Mesendoderm (in vitro differentiated cells): ENCODE data around the gene SLC35F3.
"Not testable (repeated sequence)": the region's sequence is repeated elsewhere in the genome, so short reads cannot be mapped to it uniquely, and the experiment has no call there.

Source experiments
- DNase-seq: peaks from one replicate; pipeline ENCODE4 v3.0.0; 2013
- H2AK5ac ChIP-seq: 2 replicates; pipeline ENCODE4 v1.6.1; 2013; ENCODE audit warnings: low read length, inconsistent platforms
- H2BK120ac ChIP-seq: 2 replicates; pipeline ENCODE4 v1.6.1; 2013; ENCODE audit warnings: low read depth, mild to moderate bottlenecking, low read length, moderate library complexity, mixed read lengths
- H2BK15ac ChIP-seq: replicated peaks from 2 replicates; pipeline ENCODE4 v1.6.1; 2013; ENCODE audit warnings: low read depth, mild to moderate bottlenecking, moderate library complexity
- H2BK5ac ChIP-seq: 2 replicates; pipeline ENCODE4 v1.6.1; 2013; ENCODE audit warnings: low read length, inconsistent platforms
- H3K18ac ChIP-seq: 2 replicates; pipeline ENCODE4 v1.6.1; 2013; ENCODE audit warnings: mild to moderate bottlenecking, low read length, mixed read lengths
- H3K23ac ChIP-seq: one replicate; pipeline ENCODE4 v1.6.1; 2013; ENCODE audit warnings: low read length
- H3K27ac ChIP-seq: 2 replicates; pipeline ENCODE4 v1.5.1; 2013; ENCODE audit warnings: low read depth, mild to moderate bottlenecking, inconsistent platforms, low read length, moderate library complexity
- H3K27me3 ChIP-seq: 2 replicates; pipeline ENCODE4 v1.6.1; 2013; ENCODE audit warnings: low read length, control low read depth, mild to moderate bottlenecking, inconsistent platforms; ENCODE audit not compliant: insufficient read depth, poor library complexity
- H3K36me3 ChIP-seq: 2 replicates; pipeline ENCODE4 v1.6.1; 2013; ENCODE audit warnings: low read length, inconsistent platforms; ENCODE audit not compliant: control insufficient read depth, insufficient read depth
- H3K4ac ChIP-seq: one replicate; pipeline ENCODE4 v1.6.1; 2013; ENCODE audit warnings: low read depth, mild to moderate bottlenecking, low read length, moderate library complexity
- H3K4me1 ChIP-seq: 2 replicates; pipeline ENCODE4 v1.6.1; 2013; ENCODE audit warnings: low read depth, low read length, inconsistent platforms; ENCODE audit not compliant: control insufficient read depth
- H3K4me2 ChIP-seq: 2 replicates; pipeline ENCODE4 v1.6.1; 2013; ENCODE audit warnings: low read length
- H3K4me3 ChIP-seq: 2 replicates; pipeline ENCODE4 v1.5.1; 2013; ENCODE audit warnings: mild to moderate bottlenecking, low read length
- H3K56ac ChIP-seq: one replicate; pipeline ENCODE4 v1.6.1; 2013; ENCODE audit warnings: low read length
- H3K79me1 ChIP-seq: 2 replicates; pipeline ENCODE4 v1.6.1; 2013; ENCODE audit warnings: low read length, inconsistent platforms
- H3K79me2 ChIP-seq: 2 replicates; pipeline ENCODE4 v1.6.1; 2013; ENCODE audit warnings: mild to moderate bottlenecking, low read length; ENCODE audit not compliant: control insufficient read depth, insufficient read depth
- H3K9ac ChIP-seq: 2 replicates; pipeline ENCODE4 v1.6.1; 2013; ENCODE audit warnings: low read length, inconsistent platforms
- H4K5ac ChIP-seq: one replicate; pipeline ENCODE4 v1.6.1; 2013; ENCODE audit warnings: low read length
- H4K8ac ChIP-seq: one replicate; pipeline ENCODE4 v1.6.1; 2013; ENCODE audit warnings: low read depth, mild to moderate bottlenecking, control low read depth, low read length, moderate library complexity
- whole genome bisulfite sequencing: extraction: QIAGEN DNeasy Blood & Tissue Kit; methylation state at CpG from one replicate; pipeline ENCODE4 v1.1.7; 2013; ENCODE audit warnings: low lambda C conversion rate, missing lambda C conversion rate; ENCODE audit not compliant: insufficient coverage; ENCODE audit errors: extremely low coverage; 5-methylcytosine and 5-hydroxymethylcytosine counted together

SLC35F3 gene

DNA sequence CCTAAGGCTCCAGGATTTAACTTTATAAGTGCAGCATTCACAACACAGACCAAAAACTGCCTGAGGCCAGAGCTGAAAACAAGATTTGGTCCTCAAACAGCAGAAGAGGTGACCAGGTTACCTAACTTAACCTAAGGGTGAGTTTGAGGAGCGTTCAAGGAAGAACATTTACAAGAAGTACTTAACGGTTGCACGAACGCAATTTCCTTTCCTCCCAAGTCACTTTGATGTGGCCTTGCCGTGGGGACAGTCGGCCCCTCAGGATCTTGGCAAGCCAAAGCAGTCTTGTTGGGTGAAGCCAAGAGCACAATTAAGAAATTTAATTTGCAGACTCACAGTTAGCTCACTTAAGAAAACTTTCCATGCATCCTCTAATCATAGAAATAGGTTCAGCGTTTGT, 266.1 kb downstream of the SLC35F3 start:
- Histone ChIP-seq H4K8ac (no peak overlapping the region), H3K4me1 (no peaks in the 10 kb centered on the region)

DNA sequence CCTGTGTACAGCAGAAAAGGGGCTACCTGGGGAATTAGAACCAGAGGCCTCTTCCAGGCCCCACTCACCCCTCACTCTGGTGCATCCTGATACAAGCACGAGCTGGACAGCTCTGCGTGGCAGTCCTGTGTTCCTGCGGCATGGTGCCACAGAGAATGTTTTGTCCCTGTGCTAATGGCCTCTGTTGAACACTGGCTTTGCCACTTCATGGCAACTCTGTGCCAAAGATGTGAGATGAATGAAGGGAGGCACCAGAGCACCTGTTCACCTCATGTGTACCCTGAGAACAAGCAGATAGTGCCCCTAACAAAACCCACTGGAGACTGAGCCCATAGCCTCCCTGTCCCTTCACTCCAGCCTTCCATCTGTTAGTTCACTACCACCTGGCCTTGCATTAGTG, 269.5 kb downstream of the SLC35F3 start:
- Histone ChIP-seq H3K4me2 (no peak overlapping the region), H4K8ac (no peak overlapping the region), H3K27ac (no peak overlapping the region), H3K9ac (no peak overlapping the region), H3K4me3 (no peak overlapping the region), H3K4me1 (no peaks in the 10 kb centered on the region), H2BK5ac (no peak overlapping the region), H3K79me2 (no peaks in the 10 kb centered on the region), H2AK5ac (no peak overlapping the region), H2BK15ac (no peak overlapping the region), H3K56ac (no peak overlapping the region), H4K5ac (no peak overlapping the region), H3K79me1 (no peaks in the 10 kb centered on the region), H3K4ac (no peak overlapping the region), H2BK120ac (no peak overlapping the region), H3K36me3 (no peaks in the 10 kb centered on the region), H3K23ac (no peak overlapping the region), H3K27me3 (no peaks in the 10 kb centered on the region), H3K18ac (no peak overlapping the region)
- no CpG with 5 or more reads among the region's 3 CpGs for WGBS
- DNase-seq: no peak

More for the DNA sequence above, 266.1 kb downstream of the SLC35F3 start:
- Histone ChIP-seq H3K79me2 (no peaks in the 10 kb centered on the region), H2BK120ac (no peak overlapping the region), H3K18ac (no peak overlapping the region), H3K27me3 (no peaks in the 10 kb centered on the region), H2AK5ac (no peak overlapping the region), H3K27ac (no peak overlapping the region), H3K56ac (no peak overlapping the region), H4K5ac (no peak overlapping the region), H3K23ac (no peak overlapping the region), H3K4ac (no peak overlapping the region), H3K36me3 (no peaks in the 10 kb centered on the region), H3K79me1 (no peaks in the 10 kb centered on the region), H3K4me2 (no peak overlapping the region), H3K4me3 (no peak overlapping the region), H2BK15ac (no peak overlapping the region), H2BK5ac (no peak overlapping the region), H3K9ac (no peak overlapping the region)
- WGBS: no CpG with 5 or more reads among the region's 7 CpGs
- no peak for DNase-seq

DNA sequence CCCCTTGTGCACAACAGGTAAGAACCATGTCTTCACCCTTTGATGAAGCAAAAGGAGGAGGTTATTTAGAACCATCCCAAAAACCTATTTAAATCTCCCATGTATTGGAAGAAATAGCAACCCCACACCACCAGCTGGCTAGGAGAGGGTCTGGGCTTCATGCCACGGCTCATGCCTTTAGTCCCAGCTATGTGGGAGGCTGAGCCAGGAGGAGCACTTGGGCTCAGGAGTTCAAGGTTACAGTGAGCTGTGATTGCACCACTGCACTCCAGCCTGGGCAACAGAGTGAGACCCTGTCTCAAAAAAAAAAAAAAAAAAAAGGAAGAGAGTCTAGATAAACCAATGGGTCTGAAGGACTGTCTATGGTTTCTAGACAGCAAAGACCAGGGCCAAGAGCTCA, 270.9 kb downstream of the SLC35F3 start:
- Histone ChIP-seq H2BK120ac (no peak overlapping the region), H3K36me3 (no peaks in the 10 kb centered on the region), H2BK15ac (no peak overlapping the region), H3K9ac (no peak overlapping the region), H3K56ac (no peak overlapping the region), H2BK5ac (no peak overlapping the region), H3K27ac (no peak overlapping the region), H3K79me1 (no peaks in the 10 kb centered on the region), H3K4me3 (no peak overlapping the region), H4K5ac (no peak overlapping the region), H3K4me2 (no peak overlapping the region), H3K23ac (no peak overlapping the region), H3K27me3 (no peaks in the 10 kb centered on the region), H3K4ac (no peak overlapping the region), H3K4me1 (no peaks in the 10 kb centered on the region), H4K8ac (no peak overlapping the region), H3K79me2 (no peaks in the 10 kb centered on the region), H3K18ac (no peak overlapping the region), H2AK5ac (no peak overlapping the region)
- WGBS: no CpG with 5 or more reads among the region's 1 CpG
- DNase-seq: no peak

DNA sequence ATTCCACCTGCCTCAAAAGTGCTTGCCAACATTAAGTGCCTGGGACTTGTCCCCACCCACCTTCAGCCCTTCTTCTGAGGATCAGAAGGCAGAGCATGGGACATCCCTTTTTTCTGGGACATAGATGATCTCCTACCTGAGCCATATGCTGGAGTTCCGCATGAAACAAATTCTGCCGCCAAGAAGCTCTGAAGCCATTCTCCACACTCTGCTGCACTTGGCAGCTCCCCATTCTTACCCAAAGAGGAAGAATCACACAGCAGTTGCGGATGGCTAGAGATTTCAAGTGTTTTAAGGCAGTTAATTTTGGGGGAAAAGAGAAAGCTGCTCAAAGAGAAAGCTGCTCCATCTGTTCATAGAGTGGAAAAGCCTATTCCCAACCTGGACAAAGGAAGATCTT, 271.5 kb downstream of the SLC35F3 start:
- no peak overlapping the region for H3K56ac ChIP-seq
- H3K27me3 ChIP-seq: no peaks in the 10 kb centered on the region
- no peak overlapping the region for H3K18ac ChIP-seq
- no peaks in the 10 kb centered on the region for H3K36me3 ChIP-seq
- H3K4me2 ChIP-seq: no peak overlapping the region
- WGBS: no CpG with 5 or more reads among the region's 3 CpGs
- no peak overlapping the region for H2BK15ac ChIP-seq
- no peak overlapping the region for H3K27ac ChIP-seq
- H4K5ac ChIP-seq: no peak overlapping the region
- no peak for DNase-seq
- no peak overlapping the region for H2BK120ac ChIP-seq
- no peaks in the 10 kb centered on the region for H3K79me2 ChIP-seq
- no peak overlapping the region for H3K4me3 ChIP-seq
- H3K4ac ChIP-seq: no peak overlapping the region
- H3K23ac ChIP-seq: no peak overlapping the region
- no peak overlapping the region for H4K8ac ChIP-seq
- no peaks in the 10 kb centered on the region for H3K4me1 ChIP-seq
- no peak overlapping the region for H3K9ac ChIP-seq
- no peaks in the 10 kb centered on the region for H3K79me1 ChIP-seq
- H2AK5ac ChIP-seq: no peak overlapping the region
- no peak overlapping the region for H2BK5ac ChIP-seq

DNA sequence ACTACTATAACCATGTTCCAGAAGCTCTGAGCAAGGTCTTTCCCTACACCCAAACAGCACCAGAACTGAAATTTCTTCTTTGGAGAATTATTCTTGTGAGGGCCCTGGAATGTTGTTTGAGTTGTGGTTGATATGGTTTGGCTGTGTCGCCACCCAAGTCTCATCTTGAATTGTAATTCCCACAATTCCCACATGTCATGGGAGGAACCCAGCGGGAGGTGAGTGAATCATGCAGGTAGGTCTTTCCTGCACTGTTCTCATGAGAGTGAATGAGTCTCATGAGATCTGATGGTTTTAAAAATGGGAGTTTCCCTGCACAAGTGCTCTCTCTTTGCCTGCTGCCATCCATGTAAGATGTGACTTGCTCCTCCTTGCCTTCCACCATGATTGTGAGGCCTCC, 272.4 kb downstream of the SLC35F3 start:
- not testable (repeated sequence) for H3K27me3 ChIP-seq, H3K56ac ChIP-seq, H3K4ac ChIP-seq, H2AK5ac ChIP-seq, H3K9ac ChIP-seq, H2BK5ac ChIP-seq, H3K4me3 ChIP-seq, H3K27ac ChIP-seq, H3K79me1 ChIP-seq, DNase-seq, H3K4me2 ChIP-seq, H3K4me1 ChIP-seq, H3K79me2 ChIP-seq, H4K5ac ChIP-seq, H4K8ac ChIP-seq, H3K18ac ChIP-seq, H3K36me3 ChIP-seq, H3K23ac ChIP-seq, H2BK15ac ChIP-seq, H2BK120ac ChIP-seq
- no CpG with 5 or more reads among the region's 2 CpGs for WGBS

DNA sequence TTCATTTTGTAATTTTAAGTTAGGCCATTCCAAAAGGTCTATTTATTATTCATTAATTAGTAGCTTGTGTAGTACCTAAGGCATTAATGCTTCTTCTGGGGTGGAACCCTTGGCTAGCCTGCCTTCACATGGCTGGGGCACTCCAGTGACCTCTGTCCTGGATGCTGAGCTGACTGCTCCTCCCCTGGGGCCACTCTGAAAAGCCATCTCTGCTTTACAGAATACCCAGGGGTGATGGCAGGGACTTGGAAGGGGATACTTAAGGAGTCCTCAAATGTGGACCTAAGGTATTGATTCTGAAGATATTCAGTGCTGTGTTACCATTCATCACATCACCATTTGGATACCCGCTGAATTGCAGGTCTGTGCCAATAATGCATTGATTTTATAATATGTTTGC, 281.0 kb downstream of the SLC35F3 start:
- no peaks in the 10 kb centered on the region for H3K79me2 ChIP-seq
- no peak overlapping the region for H3K27ac ChIP-seq
- H3K4me2 ChIP-seq: no peak overlapping the region
- H3K56ac ChIP-seq: no peak overlapping the region
- H3K4me1 ChIP-seq: peaks cover 2% of the 10 kb centered on the region
- no peak overlapping the region for H3K23ac ChIP-seq
- H2BK120ac ChIP-seq: no peak overlapping the region
- no peak overlapping the region for H3K4ac ChIP-seq
- H3K27me3 ChIP-seq: no peaks in the 10 kb centered on the region
- H3K9ac ChIP-seq: no peak overlapping the region
- no peak overlapping the region for H2BK5ac ChIP-seq
- H2BK15ac ChIP-seq: no peak overlapping the region
- no peak overlapping the region for H3K4me3 ChIP-seq
- DNase-seq: no peak
- no peak overlapping the region for H4K8ac ChIP-seq
- no CpG with 5 or more reads among the region's 1 CpG for WGBS
- H3K18ac ChIP-seq: no peak overlapping the region
- no peak overlapping the region for H4K5ac ChIP-seq
- H3K79me1 ChIP-seq: no peaks in the 10 kb centered on the region
- H2AK5ac ChIP-seq: no peak overlapping the region
- no peaks in the 10 kb centered on the region for H3K36me3 ChIP-seq
